Fibroblast of lung (primary cell): ENCODE data around the gene ARHGEF4.

Experiments used
- CTCF ChIP-seq, 2 donors: IDR thresholded peaks in 1 of 2; conservative IDR thresholded peaks in 1 of 2; 1 replicate in 1 of 2; 2 replicates in 1 of 2; pipeline ENCODE4 v1.5.1; 2011 to 2012; ENCODE audit warnings: low read length in 2 of 2, control low read depth in 1 of 2, inconsistent platforms in 1 of 2, low read depth in 1 of 2, mild to moderate bottlenecking in 1 of 2
- EZH2 ChIP-seq: IDR thresholded peaks from 2 replicates; pipeline ENCODE4 v1.5.1; 2012; ENCODE audit warnings: low read length, control low read depth, mild to moderate bottlenecking; ENCODE audit errors: missing control alignments

GRCh38 chr2:130836501-130837174 is at the start of gene ARHGEF4:
- no peak for TF ChIP-seq CTCF (conservative IDR thresholded peaks at IDR 0.05 in 1 of 2, IDR thresholded peaks at IDR 0.05 in 1 of 2; ENCODE audit: low read depth in 1 of 2, low read length in 2 of 2)
- no peak for TF ChIP-seq EZH2
